ENCODE results near the gene LRRC46. TPM values are rescaled to one million over a fixed set of nuclear protein-coding genes. Genes with fewer than 3 reads are reported as not detected.

LRRC46 gene
- total RNA-seq, 4 donors from 2014 or later = 0.14 to 1.5 (median 0.76) TPM

- DNase-seq = no peak
- TF ChIP-seq, protein P1, sequence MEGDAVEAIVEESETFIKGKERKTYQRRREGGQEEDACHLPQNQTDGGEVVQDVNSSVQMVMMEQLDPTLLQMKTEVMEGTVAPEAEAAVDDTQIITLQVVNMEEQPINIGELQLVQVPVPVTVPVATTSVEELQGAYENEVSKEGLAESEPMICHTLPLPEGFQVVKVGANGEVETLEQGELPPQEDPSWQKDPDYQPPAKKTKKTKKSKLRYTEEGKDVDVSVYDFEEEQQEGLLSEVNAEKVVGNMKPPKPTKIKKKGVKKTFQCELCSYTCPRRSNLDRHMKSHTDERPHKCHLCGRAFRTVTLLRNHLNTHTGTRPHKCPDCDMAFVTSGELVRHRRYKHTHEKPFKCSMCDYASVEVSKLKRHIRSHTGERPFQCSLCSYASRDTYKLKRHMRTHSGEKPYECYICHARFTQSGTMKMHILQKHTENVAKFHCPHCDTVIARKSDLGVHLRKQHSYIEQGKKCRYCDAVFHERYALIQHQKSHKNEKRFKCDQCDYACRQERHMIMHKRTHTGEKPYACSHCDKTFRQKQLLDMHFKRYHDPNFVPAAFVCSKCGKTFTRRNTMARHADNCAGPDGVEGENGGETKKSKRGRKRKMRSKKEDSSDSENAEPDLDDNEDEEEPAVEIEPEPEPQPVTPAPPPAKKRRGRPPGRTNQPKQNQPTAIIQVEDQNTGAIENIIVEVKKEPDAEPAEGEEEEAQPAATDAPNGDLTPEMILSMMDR (IDR thresholded peaks at IDR 0.05) = no peak
- TF ChIP-seq POLR2A (IDR thresholded peaks at IDR 0.05) = no peak
- H3K27ac ChIP-seq = no peak overlapping the region
- H3K36me3 ChIP-seq = no peaks in the 10 kb centered on the region
- H3K4me1 ChIP-seq = no peaks in the 10 kb centered on the region
- no peaks in the 10 kb centered on the region for H3K27me3 ChIP-seq
- intact Hi-C loops (cut with DNase I; ENCODE audit: low total_unique reads) = no loop called here
- H3K4me3 ChIP-seq = no peak overlapping the region
- no peaks in the 10 kb centered on the region for H3K9me3 ChIP-seq
Observed at GRCh38 chr17:47806026-47806912, 25.2 kb upstream of the LRRC46 start.

GRCh38 chr17:47806913-47807255, 24.6 kb upstream of the LRRC46 start:
- no peaks in the 10 kb centered on the region for H3K27me3 ChIP-seq
- no peaks in the 10 kb centered on the region for H3K36me3 ChIP-seq
- TF ChIP-seq POLR2A (IDR thresholded peaks at IDR 0.05) = no peak
- no peak overlapping the region for H3K27ac ChIP-seq
- H3K9me3 ChIP-seq = no peaks in the 10 kb centered on the region
- DNase-seq = no peak
- H3K4me3 ChIP-seq = no peak overlapping the region
- intact Hi-C loops (cut with DNase I; ENCODE audit: low total_unique reads) = no loop called here
- H3K4me1 ChIP-seq = no peaks in the 10 kb centered on the region

- TF ChIP-seq, protein P1 (IDR thresholded peaks at IDR 0.05) = no peak
- TF ChIP-seq POLR2A (IDR thresholded peaks at IDR 0.05) = no peak
- intact Hi-C loops (cut with DNase I; ENCODE audit: low total_unique reads) = no loop called here
- H3K4me3 ChIP-seq = no peak overlapping the region
- H3K27ac ChIP-seq = no peak overlapping the region
- no peaks in the 10 kb centered on the region for H3K4me1 ChIP-seq
- no peak for DNase-seq
- no peaks in the 10 kb centered on the region for H3K36me3 ChIP-seq
- no peaks in the 10 kb centered on the region for H3K27me3 ChIP-seq
- H3K9me3 ChIP-seq = no peaks in the 10 kb centered on the region
Observed at GRCh38 chr17:47807421-47807820, 24.0 kb upstream of the LRRC46 start.

DNA sequence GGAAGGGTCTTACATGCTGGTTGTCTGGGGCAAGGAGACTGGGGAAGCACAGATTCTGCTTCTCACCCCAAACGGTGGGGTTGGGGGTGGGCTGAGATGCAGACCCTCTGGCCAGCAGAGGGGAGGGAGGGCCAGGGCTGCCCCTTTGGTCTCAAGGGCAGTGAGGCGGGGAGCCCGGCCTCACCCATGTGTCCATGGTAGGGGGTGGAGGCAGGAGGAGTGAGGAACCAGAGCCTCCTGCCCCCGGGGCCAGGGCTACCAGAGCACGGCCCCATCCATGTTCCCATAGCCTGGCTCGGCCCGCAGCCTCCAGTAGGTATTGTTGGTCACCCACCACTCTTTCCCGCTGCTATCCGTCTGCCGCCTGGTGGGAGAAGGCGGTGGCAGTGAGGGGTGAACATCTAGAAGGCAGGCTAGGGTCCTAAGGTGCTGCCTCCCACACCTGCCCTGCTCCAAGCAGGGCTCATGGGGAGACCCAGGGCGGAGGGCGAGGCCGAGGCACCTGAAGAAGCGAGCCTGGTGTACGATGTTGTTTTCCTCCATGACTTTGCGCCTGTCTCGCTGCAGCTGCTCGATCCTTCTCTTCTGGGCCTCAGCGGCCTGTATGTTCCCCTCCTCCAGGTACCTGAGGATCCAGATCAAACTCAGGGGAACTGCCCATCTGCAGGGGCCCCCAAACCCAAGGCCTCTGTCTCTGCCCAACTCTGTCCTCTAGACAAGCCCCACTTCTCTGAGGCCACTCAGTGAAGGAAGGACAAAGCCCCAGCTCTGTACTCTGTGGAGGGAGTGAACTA, 23.2 kb upstream of the LRRC46 start:
- TF ChIP-seq, protein P1 (IDR thresholded peaks at IDR 0.05) = no peak
- TF ChIP-seq POLR2A (IDR thresholded peaks at IDR 0.05) = no peak
- Histone ChIP-seq H3K9me3 (no peaks in the 10 kb centered on the region), H3K27ac (no peak overlapping the region), H3K27me3 (no peaks in the 10 kb centered on the region), H3K4me3 (no peak overlapping the region), H3K36me3 (no peaks in the 10 kb centered on the region), H3K4me1 (no peaks in the 10 kb centered on the region)
- DNase-seq = no peak
- intact Hi-C loops (cut with DNase I; ENCODE audit: low total_unique reads) = no loop called here

- Histone ChIP-seq H3K4me3 (no peak overlapping the region), H3K27me3 (no peaks in the 10 kb centered on the region), H3K4me1 (no peaks in the 10 kb centered on the region), H3K36me3 (no peaks in the 10 kb centered on the region), H3K9me3 (no peaks in the 10 kb centered on the region), H3K27ac (no peak overlapping the region)
- no peak for DNase-seq
- TF ChIP-seq POLR2A (IDR thresholded peaks at IDR 0.05) = no peak
- TF ChIP-seq, protein P1 (IDR thresholded peaks at IDR 0.05) = no peak
- intact Hi-C loops (cut with DNase I; ENCODE audit: low total_unique reads) = no loop called here
Observed at GRCh38 chr17:47808830-47809480, 22.5 kb upstream of the LRRC46 start.

Measured in uterus (tissue), 4 donors.